COLO668 (cell line): Measurements from ENCODE around the gene SEC11A.
A peak's percentile ranks its signal among the peaks of the same experiment; 100 is the strongest.
"Not testable (repeated sequence)": the region's sequence is repeated elsewhere in the genome, so short reads cannot be mapped to it uniquely, and the experiment has no call there.

Experiments used
- DNase-seq: peaks from one replicate; lab custom pipeline; 2025; ENCODE audit not compliant: unreplicated experiment; lab: John Stamatoyannopoulos, UW

Gene SEC11A

GRCh38 chr15:84740691-84741090, 24.8 kb upstream of the SEC11A start:
- no peak for DNase-seq

- DNase-seq = no peak
Observed at GRCh38 chr15:84737005-84737404, 21.1 kb upstream of the SEC11A start.

- DNase-seq = no peak
Observed at GRCh38 chr15:84736375-84736774, 20.4 kb upstream of the SEC11A start.

- DNase-seq = not testable (repeated sequence)
Observed at GRCh38 chr15:84735480-84736061, 19.6 kb upstream of the SEC11A start.

- DNase-seq = no peak
Observed at GRCh38 chr15:84734794-84735479, 19.0 kb upstream of the SEC11A start.

- DNase-seq = no peak
Observed at GRCh38 chr15:84731774-84732173, 15.8 kb upstream of the SEC11A start.

- DNase-seq = no peak
Observed at GRCh38 chr15:84727429-84727828, 11.5 kb upstream of the SEC11A start.

GRCh38 chr15:84725001-84725491, 9.1 kb upstream of the SEC11A start:
- DNase-seq = no peak

GRCh38 chr15:84722628-84723027, 6.7 kb upstream of the SEC11A start:
- no peak for DNase-seq

GRCh38 chr15:84721371-84721770, 5.4 kb upstream of the SEC11A start:
- DNase-seq = no peak

GRCh38 chr15:84715441-84716035, 401 bp downstream of the SEC11A start:
- peak; percentile 37 for DNase-seq

- DNase-seq = no peak
Observed at GRCh38 chr15:84714821-84715220, 1.1 kb downstream of the SEC11A start.

GRCh38 chr15:84714372-84714771, 1.6 kb downstream of the SEC11A start:
- DNase-seq = no peak

- no peak for DNase-seq
Observed at GRCh38 chr15:84703808-84704207, 12.1 kb downstream of the SEC11A start.

- DNase-seq = no peak
Observed at GRCh38 chr15:84702961-84703482, 12.9 kb downstream of the SEC11A start.

GRCh38 chr15:84699538-84700191, 16.3 kb downstream of the SEC11A start:
- DNase-seq = no peak

- DNase-seq = no peak
Observed at GRCh38 chr15:84697236-84697990, 18.5 kb downstream of the SEC11A start.

- no peak for DNase-seq
Observed at GRCh38 chr15:84696757-84697156, 19.2 kb downstream of the SEC11A start.

- DNase-seq = no peak
Observed at GRCh38 chr15:84690342-84690741, 25.6 kb downstream of the SEC11A start.

- DNase-seq = no peak
Observed at GRCh38 chr15:84689858-84690257, 26.1 kb downstream of the SEC11A start.

- DNase-seq = not testable (repeated sequence)
Observed at GRCh38 chr15:84686446-84686845, 29.5 kb downstream of the SEC11A start.
